Fibroblast of lung (primary cell): Measurements from ENCODE around the gene TNRC18. TPM values are rescaled to one million over a fixed set of nuclear protein-coding genes. Genes with fewer than 3 reads are reported as not detected.

ENCODE experiments used
- DNase-seq, 2 donors: peaks; one replicate each; pipeline versions ENCODE4 v3.0.0 to v3.0.0-alpha.2; 2010; ENCODE audit warnings: low read depth in 2 of 2
- H2AFZ ChIP-seq: 2 replicates; pipeline ENCODE4 v1.5.1; 2012; ENCODE audit warnings: low read length, control low read depth, inconsistent platforms
- H3K27ac ChIP-seq: 2 replicates; pipeline ENCODE4 v1.5.1; 2011; ENCODE audit warnings: low read length, control low read depth; ENCODE audit not compliant: insufficient read depth
- H3K27me3 ChIP-seq: 2 replicates; pipeline ENCODE4 v1.5.1; 2011; ENCODE audit warnings: mild to moderate bottlenecking, low read length; ENCODE audit not compliant: control insufficient read depth, insufficient read depth
- H3K36me3 ChIP-seq: 2 replicates; pipeline ENCODE4 v1.5.1; 2011; ENCODE audit warnings: low read length; ENCODE audit not compliant: control insufficient read depth, insufficient read depth
- H3K4me1 ChIP-seq: 2 replicates; pipeline ENCODE4 v1.5.1; 2011; ENCODE audit warnings: low read length; ENCODE audit not compliant: control insufficient read depth, insufficient read depth; ENCODE audit errors: extremely low read depth
- H3K4me2 ChIP-seq: 2 replicates; pipeline ENCODE4 v1.5.1; 2011; ENCODE audit warnings: low read length, control low read depth; ENCODE audit not compliant: insufficient read depth; ENCODE audit errors: extremely low read depth
- H3K4me3 ChIP-seq, 4 experiments: fragments of 200-600 bp in 1 of 4; sonication (generic) in 1 of 4; replicated peaks in 1 of 4; 2 replicates each; pipeline ENCODE4 v1.5.1; 2011 to 2016; ENCODE audit warnings: low read length in 4 of 4, low read depth in 3 of 4, mild to moderate bottlenecking in 3 of 4, control low read depth in 2 of 4, inconsistent platforms in 1 of 4, mixed read lengths in 1 of 4; ENCODE audit not compliant: insufficient read depth in 1 of 4; ENCODE audit errors: control extremely low read depth in 1 of 4
- H3K79me2 ChIP-seq: 2 replicates; pipeline ENCODE4 v1.5.1; 2012; ENCODE audit warnings: mild to moderate bottlenecking, low read length, inconsistent platforms; ENCODE audit not compliant: control insufficient read depth, insufficient read depth
- H3K9ac ChIP-seq: 2 replicates; pipeline ENCODE4 v1.5.1; 2011; ENCODE audit warnings: mild to moderate bottlenecking, low read length, control low read depth; ENCODE audit not compliant: insufficient read depth
- H3K9me3 ChIP-seq: 2 replicates; pipeline ENCODE4 v1.5.1; 2012; ENCODE audit warnings: low read depth, low read length; ENCODE audit not compliant: control insufficient read depth, insufficient read depth
- H4K20me1 ChIP-seq: 2 replicates; pipeline ENCODE4 v1.5.1; 2011; ENCODE audit warnings: low read length; ENCODE audit not compliant: control insufficient read depth, insufficient read depth; ENCODE audit errors: extremely low read depth
- EZH2 ChIP-seq: IDR thresholded peaks from 2 replicates; pipeline ENCODE4 v1.5.1; 2012; ENCODE audit warnings: low read length, control low read depth, mild to moderate bottlenecking; ENCODE audit errors: missing control alignments
- polyA plus RNA-seq, 2 donors: library from polyadenylated mRNA; depleted of rRNA in 1 of 2; stranded (reverse) in 1 of 2; unstranded in 1 of 2; fragments of >200 nt; gene quantifications; 2 replicates each; pipeline ENCODE4 v1.2.1, GENCODE V29; 2011 to 2012; ENCODE audit warnings: missing spikeins in 1 of 2
- total RNA-seq: library from RNA; depleted of rRNA; stranded (reverse); fragments of >200 nt; gene quantifications from 2 replicates; pipeline ENCODE4 v1.2.1, GENCODE V29; 2014
- TF ChIP-seq, protein P1 (sequence below), 2 donors: IDR thresholded peaks in 1 of 2; conservative IDR thresholded peaks in 1 of 2; 1 replicate in 1 of 2; 2 replicates in 1 of 2; pipeline ENCODE4 v1.5.1; 2011 to 2012; ENCODE audit warnings: low read length in 2 of 2, control low read depth in 1 of 2, inconsistent platforms in 1 of 2, low read depth in 1 of 2, mild to moderate bottlenecking in 1 of 2

Gene TNRC18
- total and polyA plus RNA-seq, 2 donors (not counting 1 experiment from before 2014, with no cell fraction given), result 19.7 to 38.5 TPM

DNA sequence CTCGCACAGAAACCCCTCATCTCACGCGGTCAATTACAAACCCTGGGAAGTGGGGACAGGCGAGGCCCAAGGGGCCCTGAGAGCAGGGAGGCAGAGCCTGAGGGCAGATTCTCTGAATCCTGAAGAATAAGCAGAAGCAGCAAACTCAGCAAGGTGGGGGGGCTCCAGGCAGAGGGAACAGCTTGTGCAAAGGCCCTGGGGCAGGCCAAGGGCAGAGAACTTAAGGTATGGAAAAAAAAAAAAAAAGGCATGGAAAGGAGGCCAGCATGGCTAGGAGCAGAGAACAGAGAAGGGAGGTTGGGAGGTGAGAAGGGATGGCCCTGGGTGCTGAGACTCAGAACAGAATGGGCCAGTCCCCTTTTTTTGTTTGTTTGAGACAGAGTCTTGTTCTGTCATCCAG lies 32.8 kb upstream of the TNRC18 start:
- no peak overlapping the region for H3K27ac ChIP-seq
- H3K4me2 ChIP-seq, result no peak overlapping the region
- no peak overlapping the region for H3K4me3 ChIP-seq
- no peak for DNase-seq
- H3K9ac ChIP-seq, result no peak overlapping the region
- no peaks in the 10 kb centered on the region for H4K20me1 ChIP-seq
- no peak overlapping the region for H2AFZ ChIP-seq
- H3K36me3 ChIP-seq, result no peaks in the 10 kb centered on the region
- TF ChIP-seq EZH2, result no peak
- TF ChIP-seq, protein P1, sequence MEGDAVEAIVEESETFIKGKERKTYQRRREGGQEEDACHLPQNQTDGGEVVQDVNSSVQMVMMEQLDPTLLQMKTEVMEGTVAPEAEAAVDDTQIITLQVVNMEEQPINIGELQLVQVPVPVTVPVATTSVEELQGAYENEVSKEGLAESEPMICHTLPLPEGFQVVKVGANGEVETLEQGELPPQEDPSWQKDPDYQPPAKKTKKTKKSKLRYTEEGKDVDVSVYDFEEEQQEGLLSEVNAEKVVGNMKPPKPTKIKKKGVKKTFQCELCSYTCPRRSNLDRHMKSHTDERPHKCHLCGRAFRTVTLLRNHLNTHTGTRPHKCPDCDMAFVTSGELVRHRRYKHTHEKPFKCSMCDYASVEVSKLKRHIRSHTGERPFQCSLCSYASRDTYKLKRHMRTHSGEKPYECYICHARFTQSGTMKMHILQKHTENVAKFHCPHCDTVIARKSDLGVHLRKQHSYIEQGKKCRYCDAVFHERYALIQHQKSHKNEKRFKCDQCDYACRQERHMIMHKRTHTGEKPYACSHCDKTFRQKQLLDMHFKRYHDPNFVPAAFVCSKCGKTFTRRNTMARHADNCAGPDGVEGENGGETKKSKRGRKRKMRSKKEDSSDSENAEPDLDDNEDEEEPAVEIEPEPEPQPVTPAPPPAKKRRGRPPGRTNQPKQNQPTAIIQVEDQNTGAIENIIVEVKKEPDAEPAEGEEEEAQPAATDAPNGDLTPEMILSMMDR (conservative IDR thresholded peaks at IDR 0.05 in 1 of 2, IDR thresholded peaks at IDR 0.05 in 1 of 2; ENCODE audit: low read depth in 1 of 2, low read length in 2 of 2), result no peak
- H3K4me1 ChIP-seq, result peaks cover 7% of the 10 kb centered on the region
- H3K27me3 ChIP-seq, result no peaks in the 10 kb centered on the region
- no peaks in the 10 kb centered on the region for H3K9me3 ChIP-seq
- no peaks in the 10 kb centered on the region for H3K79me2 ChIP-seq

DNA sequence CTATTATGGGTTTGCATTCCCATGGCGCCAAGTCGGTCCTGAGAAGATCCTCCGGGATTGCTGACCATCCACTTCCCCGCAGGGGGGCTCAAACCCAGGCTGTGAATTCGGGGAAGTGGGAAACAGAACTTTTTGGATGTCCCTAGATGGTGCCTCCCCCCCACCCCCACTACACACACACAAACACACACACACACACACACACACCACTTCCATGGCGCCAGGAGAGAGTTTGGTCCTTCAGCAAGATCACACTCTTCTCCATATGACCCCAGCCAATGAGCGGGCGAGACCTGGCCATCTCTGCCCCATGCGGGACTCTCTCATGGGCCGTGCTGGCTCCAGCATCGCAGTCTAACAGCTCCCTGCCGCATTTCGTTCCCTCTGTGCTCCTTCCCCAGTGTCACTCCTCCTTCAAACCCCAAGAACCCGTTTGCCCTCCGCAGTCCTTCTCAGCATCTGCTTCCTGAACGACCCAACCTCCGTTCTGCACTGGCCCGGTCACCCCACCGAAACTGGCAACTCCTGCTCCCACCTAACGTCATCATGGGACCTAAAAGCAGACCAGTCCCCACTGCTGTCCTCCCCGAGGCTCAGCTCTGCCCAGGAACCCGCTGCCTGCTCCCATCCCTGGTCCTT lies 32.1 kb upstream of the TNRC18 start:
- TF ChIP-seq EZH2, result no peak
- TF ChIP-seq, protein P1 (conservative IDR thresholded peaks at IDR 0.05 in 1 of 2, IDR thresholded peaks at IDR 0.05 in 1 of 2; ENCODE audit: low read depth in 1 of 2, low read length in 2 of 2), result no peak
- H3K9ac ChIP-seq, result no peak overlapping the region
- no peak overlapping the region for H3K4me2 ChIP-seq
- H3K27me3 ChIP-seq, result no peaks in the 10 kb centered on the region
- H3K36me3 ChIP-seq, result no peaks in the 10 kb centered on the region
- H4K20me1 ChIP-seq, result no peaks in the 10 kb centered on the region
- no peaks in the 10 kb centered on the region for H3K79me2 ChIP-seq
- no peak overlapping the region for H3K27ac ChIP-seq
- H2AFZ ChIP-seq, result no peak overlapping the region
- H3K4me3 ChIP-seq, result no peak overlapping the region
- no peaks in the 10 kb centered on the region for H3K9me3 ChIP-seq
- no peak for DNase-seq
- H3K4me1 ChIP-seq, result peaks cover 7% of the 10 kb centered on the region

DNA sequence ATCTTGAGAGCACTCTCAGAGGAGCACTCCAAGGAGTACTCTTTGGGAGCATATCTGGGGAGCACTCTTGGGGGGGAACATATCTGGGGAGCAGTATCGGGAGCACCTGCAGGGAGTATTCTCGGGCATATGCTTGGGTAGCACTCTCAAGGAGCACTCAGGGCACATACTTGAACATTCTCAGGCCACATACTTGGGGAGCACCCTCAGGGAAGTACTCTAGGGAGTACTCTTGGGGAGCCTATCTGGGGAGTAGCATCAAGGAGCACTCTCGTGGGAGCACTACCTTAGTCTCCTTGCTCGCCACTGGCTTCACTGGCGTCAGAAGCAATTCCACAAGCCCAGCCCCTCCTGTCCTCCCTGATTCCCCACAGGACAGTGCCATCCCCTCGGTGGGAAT lies 31.5 kb upstream of the TNRC18 start:
- TF ChIP-seq EZH2, result no peak
- H3K27ac ChIP-seq, result no peak overlapping the region
- H2AFZ ChIP-seq, result no peak overlapping the region
- H3K9me3 ChIP-seq, result no peaks in the 10 kb centered on the region
- H3K4me2 ChIP-seq, result no peak overlapping the region
- H3K79me2 ChIP-seq, result no peaks in the 10 kb centered on the region
- peaks cover 7% of the 10 kb centered on the region for H3K4me1 ChIP-seq
- H4K20me1 ChIP-seq, result no peaks in the 10 kb centered on the region
- no peaks in the 10 kb centered on the region for H3K36me3 ChIP-seq
- no peaks in the 10 kb centered on the region for H3K27me3 ChIP-seq
- no peak overlapping the region for H3K9ac ChIP-seq
- DNase-seq, result no peak
- H3K4me3 ChIP-seq, result no peak overlapping the region
